Upper lobe of right lung (tissue), 1 donor: ENCODE data around the gene GPC3. TPM values are rescaled to one million over a fixed set of nuclear protein-coding genes. Genes with fewer than 3 reads are reported as not detected.
A peak's percentile ranks its signal among the peaks of the same experiment; 100 is the strongest.

Experiments used
- ATAC-seq: fragments of 200-7000 bp; cut with Tn5 transposase; one replicate; pipeline ENCODE4 v1.9.1; 2020; ENCODE audit warnings: mild to moderate bottlenecking, moderate library complexity
- DNase-seq: peaks from one replicate; pipeline ENCODE4 v3.0.0-alpha.2; 2020
- H3K27ac ChIP-seq: fragments of 200-600 bp; one replicate; pipeline ENCODE4 v1.8.0; 2022
- H3K27me3 ChIP-seq: fragments of 200-600 bp; one replicate; pipeline ENCODE4 v1.8.0; 2022; ENCODE audit warnings: mild to moderate bottlenecking
- H3K36me3 ChIP-seq: fragments of 200-600 bp; one replicate; pipeline ENCODE4 v1.8.0; 2022
- H3K4me1 ChIP-seq: fragments of 200-600 bp; one replicate; pipeline ENCODE4 v1.8.0; 2022
- H3K4me3 ChIP-seq: fragments of 200-600 bp; one replicate; pipeline ENCODE4 v1.8.0; 2022; ENCODE audit warnings: mild to moderate bottlenecking
- H3K9me3 ChIP-seq: fragments of 200-600 bp; one replicate; pipeline ENCODE4 v1.8.0; 2022
- intact Hi-C: fragments of 100-400 bp; cut with DNase I; formaldehyde crosslinking; loops from one replicate; pipeline ENCODE4 v1.11.0; 2022
- total RNA-seq: library from RNA; stranded (reverse); fragmentation: NEBNext Ultra II Directional; extraction: Animal tissue kit (Norgen Biotek cat#: 25700); gene quantifications from one replicate; pipeline ENCODE4 v1.2.1, GENCODE V29; 2021
- TF ChIP-seq, protein P1 (sequence below): fragments of 200-600 bp; IDR thresholded peaks from one replicate; pipeline ENCODE4 v1.8.0; 2022; ENCODE audit warnings: antibody characterized with exemption
- donor health status: DM: no; HTN: yes; CAD: no; lungs with severe emphysema.

Gene GPC3
- total RNA-seq, 1 donor from 2014 or later, result 67.7 TPM

DNA sequence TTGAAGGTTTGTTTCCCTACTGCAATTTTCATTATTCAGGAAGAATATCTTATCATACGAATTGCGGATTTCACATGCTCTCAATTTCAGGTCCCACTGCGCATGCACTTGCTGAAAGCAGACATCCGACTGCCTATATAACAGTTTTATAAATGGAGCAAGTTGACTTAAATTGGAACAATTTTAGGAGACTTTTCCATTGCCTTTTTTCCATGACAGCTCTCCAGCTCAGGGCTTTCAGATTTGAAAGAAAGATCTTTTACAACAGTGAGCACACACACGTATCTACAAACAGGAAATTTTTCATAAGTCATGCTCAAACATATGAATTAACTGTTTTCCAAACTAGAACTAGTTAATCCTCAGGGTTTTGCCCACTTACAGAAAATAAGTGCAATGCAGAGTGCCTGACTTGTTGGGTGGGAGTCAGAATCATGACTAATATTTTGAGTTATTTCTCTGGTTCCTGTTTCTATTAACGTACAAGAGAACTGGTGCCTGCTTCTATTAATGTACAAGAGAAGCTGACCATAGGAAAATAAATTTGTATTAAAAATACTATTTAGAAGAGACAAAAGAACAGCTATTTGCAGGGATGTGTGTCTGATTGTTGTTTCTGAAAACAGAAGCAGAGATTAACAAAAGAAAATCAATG is 137.9 kb downstream of the GPC3 start:
- no peak for ATAC-seq
- intact Hi-C loops, result no loop called here
- H3K4me1 ChIP-seq, result no peaks in the 10 kb centered on the region
- no peak overlapping the region for H3K27ac ChIP-seq
- H3K27me3 ChIP-seq, result no peaks in the 10 kb centered on the region
- H3K36me3 ChIP-seq, result no peaks in the 10 kb centered on the region
- TF ChIP-seq, protein P1, sequence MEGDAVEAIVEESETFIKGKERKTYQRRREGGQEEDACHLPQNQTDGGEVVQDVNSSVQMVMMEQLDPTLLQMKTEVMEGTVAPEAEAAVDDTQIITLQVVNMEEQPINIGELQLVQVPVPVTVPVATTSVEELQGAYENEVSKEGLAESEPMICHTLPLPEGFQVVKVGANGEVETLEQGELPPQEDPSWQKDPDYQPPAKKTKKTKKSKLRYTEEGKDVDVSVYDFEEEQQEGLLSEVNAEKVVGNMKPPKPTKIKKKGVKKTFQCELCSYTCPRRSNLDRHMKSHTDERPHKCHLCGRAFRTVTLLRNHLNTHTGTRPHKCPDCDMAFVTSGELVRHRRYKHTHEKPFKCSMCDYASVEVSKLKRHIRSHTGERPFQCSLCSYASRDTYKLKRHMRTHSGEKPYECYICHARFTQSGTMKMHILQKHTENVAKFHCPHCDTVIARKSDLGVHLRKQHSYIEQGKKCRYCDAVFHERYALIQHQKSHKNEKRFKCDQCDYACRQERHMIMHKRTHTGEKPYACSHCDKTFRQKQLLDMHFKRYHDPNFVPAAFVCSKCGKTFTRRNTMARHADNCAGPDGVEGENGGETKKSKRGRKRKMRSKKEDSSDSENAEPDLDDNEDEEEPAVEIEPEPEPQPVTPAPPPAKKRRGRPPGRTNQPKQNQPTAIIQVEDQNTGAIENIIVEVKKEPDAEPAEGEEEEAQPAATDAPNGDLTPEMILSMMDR, result no peak
- no peak for DNase-seq
- H3K4me3 ChIP-seq, result no peak overlapping the region
- no peaks in the 10 kb centered on the region for H3K9me3 ChIP-seq

DNA sequence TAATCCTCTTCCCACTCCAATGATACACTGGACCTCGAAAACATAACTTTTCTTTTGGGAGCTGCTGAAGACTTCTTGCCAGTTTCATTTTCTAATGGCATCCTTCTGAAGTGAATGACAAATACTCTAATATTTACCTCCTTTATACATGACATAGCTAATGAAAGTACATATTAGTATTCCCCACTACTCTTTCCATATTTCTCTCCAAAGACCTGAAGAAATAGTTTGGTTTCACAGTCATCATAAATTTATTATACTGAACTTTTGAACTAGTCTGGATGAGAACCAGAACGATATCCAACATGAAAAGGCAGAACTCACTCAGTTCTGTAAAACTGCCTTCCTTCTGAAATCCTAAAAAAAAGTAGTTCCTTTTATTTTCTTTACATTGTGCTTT is 139.1 kb downstream of the GPC3 start:
- Histone ChIP-seq H3K27me3 (no peaks in the 10 kb centered on the region), H3K27ac (no peak overlapping the region), H3K36me3 (no peaks in the 10 kb centered on the region), H3K4me1 (no peaks in the 10 kb centered on the region), H3K9me3 (no peaks in the 10 kb centered on the region), H3K4me3 (no peak overlapping the region)
- ATAC-seq, result no peak
- intact Hi-C loops, result no loop called here
- DNase-seq, result no peak
- TF ChIP-seq, protein P1, result no peak

DNA sequence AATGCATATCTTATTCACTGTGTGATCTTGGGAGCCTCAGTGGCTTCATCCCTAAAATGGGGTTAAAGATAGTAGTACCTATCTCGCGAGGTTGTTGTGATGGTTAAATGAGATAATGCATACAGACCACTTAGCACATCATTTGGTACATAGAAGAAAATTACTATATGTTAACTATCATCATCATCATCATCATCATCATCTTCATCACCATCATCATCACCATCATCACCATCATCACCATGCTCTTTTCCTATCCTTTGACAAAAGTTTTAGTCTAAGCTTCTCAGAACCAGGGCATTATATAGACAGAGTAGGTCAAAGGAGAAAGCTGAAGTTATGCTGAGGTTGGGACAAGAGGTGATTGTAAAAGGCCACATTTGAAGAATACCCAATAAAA is 145.0 kb downstream of the GPC3 start:
- H3K27me3 ChIP-seq, result no peaks in the 10 kb centered on the region
- DNase-seq, result no peak
- H3K27ac ChIP-seq, result no peak overlapping the region
- no peaks in the 10 kb centered on the region for H3K4me1 ChIP-seq
- TF ChIP-seq, protein P1, result no peak
- H3K9me3 ChIP-seq, result no peaks in the 10 kb centered on the region
- H3K36me3 ChIP-seq, result no peaks in the 10 kb centered on the region
- H3K4me3 ChIP-seq, result no peak overlapping the region
- ATAC-seq, result no peak
- intact Hi-C loops, result no loop called here

DNA sequence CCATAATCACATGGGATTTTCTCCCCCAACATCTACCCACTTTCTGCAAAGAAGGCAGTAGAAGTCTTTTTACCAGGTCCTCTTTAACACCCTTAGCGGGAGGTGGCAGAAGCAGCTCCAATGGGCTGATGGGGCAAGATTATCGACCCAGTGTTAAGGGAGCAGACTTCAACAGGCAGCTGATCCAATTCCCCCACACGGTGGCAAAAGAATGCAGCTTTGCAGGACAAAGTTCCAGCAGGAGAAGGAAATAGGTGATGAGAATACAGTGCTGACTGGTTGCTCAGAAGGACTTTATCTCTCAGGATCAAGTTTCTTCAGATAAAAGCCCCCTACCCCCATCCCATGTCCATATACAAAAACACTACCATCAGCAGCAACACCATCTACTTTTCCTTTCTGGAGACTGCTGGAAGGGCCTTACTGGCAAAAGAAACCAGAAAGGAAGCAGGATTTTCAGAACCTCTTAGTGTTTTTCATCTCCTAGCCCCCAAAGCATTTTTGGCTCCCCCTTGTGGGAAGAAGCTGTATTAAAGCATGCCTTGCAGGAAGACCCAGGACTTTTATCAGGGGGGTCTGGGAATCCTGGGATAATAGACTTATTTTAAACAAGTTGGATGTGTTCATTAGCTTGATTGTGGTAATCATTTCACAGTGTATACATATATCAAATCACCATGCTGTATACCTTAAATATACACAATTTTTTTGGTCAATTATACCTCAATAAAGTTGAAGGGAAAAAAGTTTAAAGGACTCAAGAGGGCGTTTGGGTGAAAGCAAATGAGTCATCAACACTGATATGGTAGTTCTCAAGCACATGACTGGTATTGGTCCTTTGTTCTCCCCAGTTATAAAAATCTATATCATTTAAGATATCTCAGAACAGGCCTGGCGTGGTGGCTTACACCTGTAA is 146.4 kb downstream of the GPC3 start:
- Histone ChIP-seq H3K27me3 (no peaks in the 10 kb centered on the region), H3K9me3 (no peaks in the 10 kb centered on the region), H3K4me3 (no peak overlapping the region), H3K27ac (no peak overlapping the region), H3K4me1 (no peaks in the 10 kb centered on the region), H3K36me3 (no peaks in the 10 kb centered on the region)
- TF ChIP-seq, protein P1, result peak; percentile 52
- ATAC-seq (no peak), DNase-seq (no peak)
- intact Hi-C loops, result no loop called here

DNA sequence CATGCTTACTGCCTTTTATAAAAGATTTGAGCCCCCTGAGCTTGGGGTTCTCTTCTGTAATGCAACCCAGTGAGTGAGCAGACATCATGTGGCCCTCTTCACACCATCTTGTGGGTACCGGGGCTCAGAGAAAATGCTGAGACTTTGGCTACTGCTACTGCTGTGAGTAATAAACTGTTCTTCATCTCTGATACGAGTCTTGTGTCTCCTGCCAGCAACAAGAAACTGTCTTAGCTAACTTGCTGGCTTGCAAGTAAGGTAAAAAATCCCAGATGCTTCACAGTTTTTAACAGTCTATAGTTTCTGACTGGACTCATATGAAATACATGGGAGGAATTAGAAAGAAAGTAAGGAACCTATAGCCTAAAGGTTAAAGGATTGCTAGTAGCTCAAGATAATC is 148.3 kb downstream of the GPC3 start:
- intact Hi-C loops, result no loop called here
- TF ChIP-seq, protein P1, result no peak

More for the DNA sequence above, 148.3 kb downstream of the GPC3 start:
- Histone ChIP-seq H3K4me3 (no peak overlapping the region), H3K4me1 (no peaks in the 10 kb centered on the region), H3K27ac (no peak overlapping the region), H3K9me3 (no peaks in the 10 kb centered on the region), H3K27me3 (no peaks in the 10 kb centered on the region), H3K36me3 (no peaks in the 10 kb centered on the region)
- ATAC-seq (no peak), DNase-seq (no peak)
